K562 (cell line): ENCODE data around the gene NDUFB10. TPM values are rescaled to one million over a fixed set of nuclear protein-coding genes. Genes with fewer than 3 reads are reported as not detected.
A peak's percentile ranks its signal among the peaks of the same experiment; 100 is the strongest.

Experiments used
- RREB1 ChIP-seq: fragments of 250-450 bp; sonication (Bioruptor Pico); IDR thresholded peaks from 2 replicates; pipeline ENCODE4 v1.4.0; 2020
- ZBTB43 ChIP-seq: sonication (generic); formaldehyde crosslinking; IDR thresholded peaks from 2 replicates; pipeline ENCODE4 v1.8.0; 2023; ENCODE audit warnings: mild to moderate bottlenecking, missing genetic modification reagents
- polyA plus RNA-seq, 8 experiments: library from polyadenylated mRNA; depleted of rRNA in 4 of 8; stranded (reverse) in 5 of 8; unstranded in 3 of 8; fragments of >200 nt; fragmentation: Nextera tagmentation in 2 of 8; fragmentation: Illumina TruSeq in 1 of 8; extraction: Ambion mirVana in 2 of 8; extraction: Trizol in 1 of 8; gene quantifications; 2 replicates each; pipeline versions ENCODE4 v1.2.1 to v1.2.3, GENCODE V29; 2011 to 2014; ENCODE audit warnings: inconsistent platforms in 1 of 8, missing spikeins in 1 of 8
- total RNA-seq, 7 experiments: library from RNA; depleted of rRNA in 6 of 7; stranded (reverse); fragments of >200 nt in 6 of 7; fragmentation: Illumina TruSeq in 2 of 7; extraction: Trizol in 2 of 7; gene quantifications; 2 replicates each; pipeline versions ENCODE4 v1.2.1 to v1.2.3, GENCODE V29; 2011 to 2021; ENCODE audit warnings: low replicate concordance in 1 of 7
- TF ChIP-seq, protein P1 (sequence below): sonication (generic); formaldehyde crosslinking; IDR thresholded peaks from 2 replicates; pipeline ENCODE4 v1.8.0; 2022; ENCODE audit warnings: mild to moderate bottlenecking, missing genetic modification reagents, borderline replicate concordance
- TF ChIP-seq, protein P2 (sequence below): fragments of 450-650 bp; IDR thresholded peaks from 2 replicates; pipeline ENCODE4 v1.6.1; 2016; ENCODE audit warnings: mild to moderate bottlenecking, moderate library complexity

The NDUFB10 gene
- total and polyA plus RNA-seq, 9 of the 15 experiments (the other 6 are each of a cell fraction or from before 2014, with no cell fraction given): 69.3 to 527 (median 161) TPM

DNA sequence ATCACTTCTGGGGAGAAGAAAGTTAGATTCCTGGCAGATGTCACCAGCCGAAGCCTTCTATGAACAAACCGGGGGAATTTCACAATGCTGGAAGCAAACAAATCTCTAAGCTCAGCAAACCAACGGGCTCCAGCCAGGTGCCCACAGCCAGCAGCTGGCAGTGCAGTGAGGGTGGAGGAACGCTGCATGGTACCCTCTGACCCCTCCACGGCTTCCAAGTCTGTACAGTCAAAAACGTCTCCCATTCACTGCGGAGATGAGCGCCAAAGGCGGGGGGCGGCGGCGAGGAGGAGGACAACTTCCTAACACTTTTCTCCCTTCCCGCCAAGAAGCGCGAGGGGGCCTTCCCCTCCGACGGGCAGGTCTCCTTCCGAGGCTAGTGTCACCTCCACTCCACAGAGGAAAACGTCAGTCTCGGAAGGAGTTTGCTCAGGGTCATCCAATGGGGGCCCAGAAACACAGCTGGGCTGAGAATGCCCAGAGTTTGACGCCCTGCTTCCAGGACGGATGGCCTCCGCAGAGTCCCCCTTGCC is 49.4 kb downstream of the NDUFB10 start (continued):
- TF ChIP-seq, protein P1, sequence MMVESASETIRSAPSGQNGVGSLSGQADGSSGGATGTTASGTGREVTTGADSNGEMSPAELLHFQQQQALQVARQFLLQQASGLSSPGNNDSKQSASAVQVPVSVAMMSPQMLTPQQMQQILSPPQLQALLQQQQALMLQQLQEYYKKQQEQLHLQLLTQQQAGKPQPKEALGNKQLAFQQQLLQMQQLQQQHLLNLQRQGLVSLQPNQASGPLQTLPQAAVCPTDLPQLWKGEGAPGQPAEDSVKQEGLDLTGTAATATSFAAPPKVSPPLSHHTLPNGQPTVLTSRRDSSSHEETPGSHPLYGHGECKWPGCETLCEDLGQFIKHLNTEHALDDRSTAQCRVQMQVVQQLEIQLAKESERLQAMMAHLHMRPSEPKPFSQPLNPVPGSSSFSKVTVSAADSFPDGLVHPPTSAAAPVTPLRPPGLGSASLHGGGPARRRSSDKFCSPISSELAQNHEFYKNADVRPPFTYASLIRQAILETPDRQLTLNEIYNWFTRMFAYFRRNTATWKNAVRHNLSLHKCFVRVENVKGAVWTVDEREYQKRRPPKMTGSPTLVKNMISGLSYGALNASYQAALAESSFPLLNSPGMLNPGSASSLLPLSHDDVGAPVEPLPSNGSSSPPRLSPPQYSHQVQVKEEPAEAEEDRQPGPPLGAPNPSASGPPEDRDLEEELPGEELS (CRISPR knock-in tag): 0 out of 2 replicates have a peak, but pooled peaks have one; percentile 56
- TF ChIP-seq ZBTB43 (CRISPR knock-in tag) (peak; percentile 73; the same call in 1 of the 2 replicates), RREB1 (CRISPR knock-in tag) (no peak)
- TF ChIP-seq, protein P2, sequence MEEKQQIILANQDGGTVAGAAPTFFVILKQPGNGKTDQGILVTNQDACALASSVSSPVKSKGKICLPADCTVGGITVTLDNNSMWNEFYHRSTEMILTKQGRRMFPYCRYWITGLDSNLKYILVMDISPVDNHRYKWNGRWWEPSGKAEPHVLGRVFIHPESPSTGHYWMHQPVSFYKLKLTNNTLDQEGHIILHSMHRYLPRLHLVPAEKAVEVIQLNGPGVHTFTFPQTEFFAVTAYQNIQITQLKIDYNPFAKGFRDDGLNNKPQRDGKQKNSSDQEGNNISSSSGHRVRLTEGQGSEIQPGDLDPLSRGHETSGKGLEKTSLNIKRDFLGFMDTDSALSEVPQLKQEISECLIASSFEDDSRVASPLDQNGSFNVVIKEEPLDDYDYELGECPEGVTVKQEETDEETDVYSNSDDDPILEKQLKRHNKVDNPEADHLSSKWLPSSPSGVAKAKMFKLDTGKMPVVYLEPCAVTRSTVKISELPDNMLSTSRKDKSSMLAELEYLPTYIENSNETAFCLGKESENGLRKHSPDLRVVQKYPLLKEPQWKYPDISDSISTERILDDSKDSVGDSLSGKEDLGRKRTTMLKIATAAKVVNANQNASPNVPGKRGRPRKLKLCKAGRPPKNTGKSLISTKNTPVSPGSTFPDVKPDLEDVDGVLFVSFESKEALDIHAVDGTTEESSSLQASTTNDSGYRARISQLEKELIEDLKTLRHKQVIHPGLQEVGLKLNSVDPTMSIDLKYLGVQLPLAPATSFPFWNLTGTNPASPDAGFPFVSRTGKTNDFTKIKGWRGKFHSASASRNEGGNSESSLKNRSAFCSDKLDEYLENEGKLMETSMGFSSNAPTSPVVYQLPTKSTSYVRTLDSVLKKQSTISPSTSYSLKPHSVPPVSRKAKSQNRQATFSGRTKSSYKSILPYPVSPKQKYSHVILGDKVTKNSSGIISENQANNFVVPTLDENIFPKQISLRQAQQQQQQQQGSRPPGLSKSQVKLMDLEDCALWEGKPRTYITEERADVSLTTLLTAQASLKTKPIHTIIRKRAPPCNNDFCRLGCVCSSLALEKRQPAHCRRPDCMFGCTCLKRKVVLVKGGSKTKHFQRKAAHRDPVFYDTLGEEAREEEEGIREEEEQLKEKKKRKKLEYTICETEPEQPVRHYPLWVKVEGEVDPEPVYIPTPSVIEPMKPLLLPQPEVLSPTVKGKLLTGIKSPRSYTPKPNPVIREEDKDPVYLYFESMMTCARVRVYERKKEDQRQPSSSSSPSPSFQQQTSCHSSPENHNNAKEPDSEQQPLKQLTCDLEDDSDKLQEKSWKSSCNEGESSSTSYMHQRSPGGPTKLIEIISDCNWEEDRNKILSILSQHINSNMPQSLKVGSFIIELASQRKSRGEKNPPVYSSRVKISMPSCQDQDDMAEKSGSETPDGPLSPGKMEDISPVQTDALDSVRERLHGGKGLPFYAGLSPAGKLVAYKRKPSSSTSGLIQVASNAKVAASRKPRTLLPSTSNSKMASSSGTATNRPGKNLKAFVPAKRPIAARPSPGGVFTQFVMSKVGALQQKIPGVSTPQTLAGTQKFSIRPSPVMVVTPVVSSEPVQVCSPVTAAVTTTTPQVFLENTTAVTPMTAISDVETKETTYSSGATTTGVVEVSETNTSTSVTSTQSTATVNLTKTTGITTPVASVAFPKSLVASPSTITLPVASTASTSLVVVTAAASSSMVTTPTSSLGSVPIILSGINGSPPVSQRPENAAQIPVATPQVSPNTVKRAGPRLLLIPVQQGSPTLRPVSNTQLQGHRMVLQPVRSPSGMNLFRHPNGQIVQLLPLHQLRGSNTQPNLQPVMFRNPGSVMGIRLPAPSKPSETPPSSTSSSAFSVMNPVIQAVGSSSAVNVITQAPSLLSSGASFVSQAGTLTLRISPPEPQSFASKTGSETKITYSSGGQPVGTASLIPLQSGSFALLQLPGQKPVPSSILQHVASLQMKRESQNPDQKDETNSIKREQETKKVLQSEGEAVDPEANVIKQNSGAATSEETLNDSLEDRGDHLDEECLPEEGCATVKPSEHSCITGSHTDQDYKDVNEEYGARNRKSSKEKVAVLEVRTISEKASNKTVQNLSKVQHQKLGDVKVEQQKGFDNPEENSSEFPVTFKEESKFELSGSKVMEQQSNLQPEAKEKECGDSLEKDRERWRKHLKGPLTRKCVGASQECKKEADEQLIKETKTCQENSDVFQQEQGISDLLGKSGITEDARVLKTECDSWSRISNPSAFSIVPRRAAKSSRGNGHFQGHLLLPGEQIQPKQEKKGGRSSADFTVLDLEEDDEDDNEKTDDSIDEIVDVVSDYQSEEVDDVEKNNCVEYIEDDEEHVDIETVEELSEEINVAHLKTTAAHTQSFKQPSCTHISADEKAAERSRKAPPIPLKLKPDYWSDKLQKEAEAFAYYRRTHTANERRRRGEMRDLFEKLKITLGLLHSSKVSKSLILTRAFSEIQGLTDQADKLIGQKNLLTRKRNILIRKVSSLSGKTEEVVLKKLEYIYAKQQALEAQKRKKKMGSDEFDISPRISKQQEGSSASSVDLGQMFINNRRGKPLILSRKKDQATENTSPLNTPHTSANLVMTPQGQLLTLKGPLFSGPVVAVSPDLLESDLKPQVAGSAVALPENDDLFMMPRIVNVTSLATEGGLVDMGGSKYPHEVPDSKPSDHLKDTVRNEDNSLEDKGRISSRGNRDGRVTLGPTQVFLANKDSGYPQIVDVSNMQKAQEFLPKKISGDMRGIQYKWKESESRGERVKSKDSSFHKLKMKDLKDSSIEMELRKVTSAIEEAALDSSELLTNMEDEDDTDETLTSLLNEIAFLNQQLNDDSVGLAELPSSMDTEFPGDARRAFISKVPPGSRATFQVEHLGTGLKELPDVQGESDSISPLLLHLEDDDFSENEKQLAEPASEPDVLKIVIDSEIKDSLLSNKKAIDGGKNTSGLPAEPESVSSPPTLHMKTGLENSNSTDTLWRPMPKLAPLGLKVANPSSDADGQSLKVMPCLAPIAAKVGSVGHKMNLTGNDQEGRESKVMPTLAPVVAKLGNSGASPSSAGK: peak; percentile 94
